HG03045 (cell line): Measurements from ENCODE around the gene CNTN5.

Source experiments
- ATAC-seq: cut with Tn5 transposase; IDR thresholded peaks from one replicate; pipeline ENCODE4 v1.9.1; 2021; ENCODE audit warnings: mild to moderate bottlenecking, moderate library complexity; ENCODE audit not compliant: unreplicated experiment

Gene CNTN5

GRCh38 chr11:99371257-99371656 lies 350.5 kb downstream of the CNTN5 start:
- ATAC-seq = no peak

- ATAC-seq = no peak
These were observed 355.7 kb downstream of the CNTN5 start for GRCh38 chr11:99376463-99376862.

- no peak for ATAC-seq
These were observed 363.0 kb downstream of the CNTN5 start for GRCh38 chr11:99383648-99384245.

GRCh38 chr11:99391245-99391644 lies 370.5 kb downstream of the CNTN5 start:
- no peak for ATAC-seq

GRCh38 chr11:99406345-99406744 lies 385.6 kb downstream of the CNTN5 start:
- no peak for ATAC-seq

- ATAC-seq = no peak
These were observed 389.9 kb downstream of the CNTN5 start for GRCh38 chr11:99410636-99411035.

GRCh38 chr11:99418927-99419720 lies 398.4 kb downstream of the CNTN5 start:
- ATAC-seq = no peak

- no peak for ATAC-seq
These were observed 399.2 kb downstream of the CNTN5 start for GRCh38 chr11:99419991-99420390.

GRCh38 chr11:99422581-99423427 lies 402.1 kb downstream of the CNTN5 start:
- no peak for ATAC-seq

- ATAC-seq = no peak
These were observed 402.8 kb downstream of the CNTN5 start for GRCh38 chr11:99423428-99423983.

GRCh38 chr11:99424313-99425084 lies 403.8 kb downstream of the CNTN5 start:
- no peak for ATAC-seq

GRCh38 chr11:99425596-99425995 lies 404.8 kb downstream of the CNTN5 start:
- no peak for ATAC-seq

- ATAC-seq = no peak
These were observed 411.9 kb downstream of the CNTN5 start for GRCh38 chr11:99432677-99433076.

GRCh38 chr11:99443276-99443675 lies 422.5 kb downstream of the CNTN5 start:
- ATAC-seq = no peak

- no peak for ATAC-seq
These were observed 425.7 kb downstream of the CNTN5 start for GRCh38 chr11:99446400-99446799.

GRCh38 chr11:99449345-99449744 lies 428.6 kb downstream of the CNTN5 start:
- ATAC-seq = no peak

- no peak for ATAC-seq
These were observed 431.3 kb downstream of the CNTN5 start for GRCh38 chr11:99452075-99452474.

- no peak for ATAC-seq
These were observed 441.2 kb downstream of the CNTN5 start for GRCh38 chr11:99461913-99462312.

- ATAC-seq = no peak
These were observed 444.2 kb downstream of the CNTN5 start for GRCh38 chr11:99464985-99465384.

GRCh38 chr11:99489581-99489980 lies 468.8 kb downstream of the CNTN5 start:
- no peak for ATAC-seq

GRCh38 chr11:99494065-99494464 lies 473.3 kb downstream of the CNTN5 start:
- no peak for ATAC-seq
